ENCODE measurements around the gene PAGR1. TPM values are rescaled to one million over a fixed set of nuclear protein-coding genes. Genes with fewer than 3 reads are reported as not detected.

Gene PAGR1
- total and polyA plus RNA-seq, 2 donors (not counting 1 experiment from before 2014, with no cell fraction given), result 17.8 to 28.4 TPM

DNA sequence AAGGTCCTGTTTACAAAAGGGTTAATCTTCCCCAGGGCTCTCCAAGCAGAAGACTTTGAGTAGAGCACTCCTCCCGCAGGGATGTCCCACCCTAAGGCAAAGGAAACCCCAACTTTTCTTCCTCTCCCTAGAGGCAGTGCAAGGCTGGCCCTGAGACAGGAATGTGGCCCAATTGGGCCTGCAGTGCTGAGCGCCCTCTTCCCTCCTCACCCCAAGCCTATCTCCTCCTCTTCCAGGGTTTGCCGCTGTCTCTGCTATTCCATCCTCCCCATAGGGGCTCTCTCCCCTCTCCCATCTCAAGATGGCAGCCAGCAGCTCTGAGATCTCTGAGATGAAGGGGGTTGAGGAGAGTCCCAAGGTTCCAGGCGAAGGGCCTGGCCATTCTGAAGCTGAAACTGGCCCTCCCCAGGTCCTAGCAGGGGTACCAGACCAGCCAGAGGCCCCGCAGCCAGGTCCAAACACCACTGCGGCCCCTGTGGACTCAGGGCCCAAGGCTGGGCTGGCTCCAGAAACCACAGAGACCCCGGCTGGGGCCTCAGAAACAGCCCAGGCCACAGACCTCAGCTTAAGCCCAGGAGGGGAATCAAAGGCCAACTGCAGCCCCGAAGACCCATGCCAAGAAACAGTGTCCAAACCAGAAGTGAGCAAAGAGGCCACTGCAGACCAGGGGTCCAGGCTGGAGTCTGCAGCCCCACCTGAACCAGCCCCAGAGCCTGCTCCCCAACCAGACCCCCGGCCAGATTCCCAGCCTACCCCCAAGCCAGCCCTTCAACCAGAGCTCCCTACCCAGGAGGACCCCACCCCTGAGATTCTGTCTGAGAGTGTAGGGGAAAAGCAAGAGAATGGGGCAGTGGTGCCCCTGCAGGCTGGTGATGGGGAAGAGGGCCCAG is 3.0 kb upstream of the PAGR1 start:
- H3K27ac Mint-ChIP-seq, result no peak overlapping the region
- ATAC-seq (ENCODE audit: low read depth), result no peak
- H3K4me1 Mint-ChIP-seq, result peaks cover 61% of the 10 kb centered on the region
- Histone ChIP-seq H3K4me3 (ENCODE audit: control extremely low read depth in 1 of 5, extremely low read depth in 1 of 5, insufficient read depth in 1 of 5, low read depth in 2 of 5, low read length in 4 of 5) (no peak overlapping the region), H3K79me2 (ENCODE audit: control insufficient read depth, insufficient read depth, low read length) (peaks cover 45% of the 10 kb centered on the region), H3K27ac (ENCODE audit: low read length in 2 of 2) (no peak overlapping the region), H4K20me1 (ENCODE audit: control insufficient read depth, insufficient read depth, low read length, poor library complexity, severe bottlenecking) (peaks cover 51% of the 10 kb centered on the region), H2AFZ (ENCODE audit: insufficient read depth, low read depth, low read length, poor library complexity, severe bottlenecking) (no peak overlapping the region), H3K9ac (ENCODE audit: low read length) (no peak overlapping the region), H3K36me3 (replicated peaks in 1 of 2; ENCODE audit: control extremely low read depth in 1 of 2, control insufficient read depth in 1 of 2, extremely low read depth in 1 of 2, insufficient read depth in 2 of 2, low read length in 1 of 2) (peaks cover 2 to 20% of the 10 kb centered on the region in 2 experiments), H3K4me1 (ENCODE audit: control insufficient read depth in 2 of 2, insufficient read depth in 2 of 2, low read length in 2 of 2) (peaks cover 56 to 67% of the 10 kb centered on the region in 2 donors), H3K4me2 (replicated peaks; ENCODE audit: low read depth, low read length, poor library complexity, severe bottlenecking) (peak overlapping the region; percentile 99), H3K27me3 (replicated peaks in 1 of 4; ENCODE audit: control extremely low read depth in 1 of 4, control insufficient read depth in 3 of 4, insufficient read depth in 4 of 4, low read length in 3 of 4) (peaks cover 0 to 13% (median 5%) of the 10 kb centered on the region in 4 experiments), H3K9me3 (ENCODE audit: control extremely low read depth in 1 of 3, control insufficient read depth in 2 of 3, insufficient read depth in 1 of 3, low read length in 2 of 3) (peaks cover 0 to 5% (median 0%) of the 10 kb centered on the region in 3 donors)
- POLR2A ChIA-PET, result interaction anchor here (0.5 to 1.1 kb wide), 6 partner anchors 8 to 822 kb away, joined by 3 to 6 read pairs (median 4); no protein-coding TSS in a partner anchor
- H3K9me3 Mint-ChIP-seq (ENCODE audit: insufficient read depth), result no peaks in the 10 kb centered on the region
- no peak for DNase-seq
- peak overlapping the region; percentile 88 for H3K4me3 Mint-ChIP-seq
- intact Hi-C loops (cut with micrococcal nuclease), result loop anchor here (10.0 kb wide), 1 partner anchor 218 kb away; no protein-coding TSS in a partner anchor
- TF ChIP-seq, protein P1, sequence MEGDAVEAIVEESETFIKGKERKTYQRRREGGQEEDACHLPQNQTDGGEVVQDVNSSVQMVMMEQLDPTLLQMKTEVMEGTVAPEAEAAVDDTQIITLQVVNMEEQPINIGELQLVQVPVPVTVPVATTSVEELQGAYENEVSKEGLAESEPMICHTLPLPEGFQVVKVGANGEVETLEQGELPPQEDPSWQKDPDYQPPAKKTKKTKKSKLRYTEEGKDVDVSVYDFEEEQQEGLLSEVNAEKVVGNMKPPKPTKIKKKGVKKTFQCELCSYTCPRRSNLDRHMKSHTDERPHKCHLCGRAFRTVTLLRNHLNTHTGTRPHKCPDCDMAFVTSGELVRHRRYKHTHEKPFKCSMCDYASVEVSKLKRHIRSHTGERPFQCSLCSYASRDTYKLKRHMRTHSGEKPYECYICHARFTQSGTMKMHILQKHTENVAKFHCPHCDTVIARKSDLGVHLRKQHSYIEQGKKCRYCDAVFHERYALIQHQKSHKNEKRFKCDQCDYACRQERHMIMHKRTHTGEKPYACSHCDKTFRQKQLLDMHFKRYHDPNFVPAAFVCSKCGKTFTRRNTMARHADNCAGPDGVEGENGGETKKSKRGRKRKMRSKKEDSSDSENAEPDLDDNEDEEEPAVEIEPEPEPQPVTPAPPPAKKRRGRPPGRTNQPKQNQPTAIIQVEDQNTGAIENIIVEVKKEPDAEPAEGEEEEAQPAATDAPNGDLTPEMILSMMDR (IDR thresholded peaks at IDR 0.05), result no peak
- no peak for TF ChIP-seq EZH2 (IDR thresholded peaks at IDR 0.05; ENCODE audit: borderline replicate concordance, insufficient read depth, low read depth, low read length, poor library complexity, severe bottlenecking)
- CTCF ChIA-PET, result interaction anchor here (1.5 kb wide), 1 partner anchor 16 kb away, joined by 4 read pairs; no protein-coding TSS in a partner anchor
- no peaks in the 10 kb centered on the region for H3K27me3 Mint-ChIP-seq
- 75% methylated on average over 6 of the region's 9 CpGs for WGBS (ENCODE audit: insufficient coverage)
